CD4-positive, alpha-beta T cell treated with Interleukin-10 for 1 hour (primary cell): ENCODE results near the gene TMEM33.
"Not testable (repeated sequence)": the region's sequence is repeated elsewhere in the genome, so short reads cannot be mapped to it uniquely, and the experiment has no call there.

Experiments
- DNase-seq: peaks from one replicate; pipeline ENCODE4 v3.0.0-alpha.2; 2020

TMEM33 gene

GRCh38 chr4:41934901-41935651 lies at the start of gene TMEM33:
Gene TMEM33 (plus strand): TSS chr4:41935429. CDS start chr4:41935485, 56 bp downstream.
- DNase-seq = peak; percentile 83

GRCh38 chr4:41885456-41885855 lies 49.8 kb upstream of the TMEM33 start:
- DNase-seq = no peak

GRCh38 chr4:41887277-41887676 lies 48.0 kb upstream of the TMEM33 start:
- DNase-seq = no peak

GRCh38 chr4:41887821-41888686 lies 47.2 kb upstream of the TMEM33 start:
- peak; percentile 44 for DNase-seq

- DNase-seq = no peak
These were observed 46.5 kb upstream of the TMEM33 start for GRCh38 chr4:41888687-41889074.

GRCh38 chr4:41889317-41889716 lies 45.9 kb upstream of the TMEM33 start:
- DNase-seq = no peak

GRCh38 chr4:41890085-41890484 lies 45.1 kb upstream of the TMEM33 start:
- no peak for DNase-seq

GRCh38 chr4:41896648-41897047 lies 38.6 kb upstream of the TMEM33 start:
- DNase-seq = no peak

- DNase-seq = no peak
These were observed 37.5 kb upstream of the TMEM33 start for GRCh38 chr4:41897698-41898097.

- not testable (repeated sequence) for DNase-seq
These were observed 26.1 kb upstream of the TMEM33 start for GRCh38 chr4:41909136-41909535.

GRCh38 chr4:41912546-41912945 lies 22.7 kb upstream of the TMEM33 start:
- no peak for DNase-seq

- DNase-seq = no peak
These were observed 21.7 kb upstream of the TMEM33 start for GRCh38 chr4:41913509-41913908.

GRCh38 chr4:41918278-41918677 lies 17.0 kb upstream of the TMEM33 start:
- DNase-seq = no peak

GRCh38 chr4:41920416-41920815 lies 14.8 kb upstream of the TMEM33 start:
- DNase-seq = not testable (repeated sequence)

GRCh38 chr4:41921476-41921875 lies 13.8 kb upstream of the TMEM33 start:
- DNase-seq = no peak

- no peak for DNase-seq
These were observed 7.3 kb upstream of the TMEM33 start for GRCh38 chr4:41927796-41928499.

GRCh38 chr4:41930139-41930831 lies 4.9 kb upstream of the TMEM33 start:
- no peak for DNase-seq

- DNase-seq = no peak
These were observed 2.2 kb upstream of the TMEM33 start for GRCh38 chr4:41932988-41933387.

- no peak for DNase-seq
These were observed 1.2 kb upstream of the TMEM33 start for GRCh38 chr4:41933997-41934503.

GRCh38 chr4:41934514-41934900 lies 722 bp upstream of the TMEM33 start:
- no peak for DNase-seq

GRCh38 chr4:41935652-41936021 lies 408 bp downstream of the TMEM33 start:
- no peak for DNase-seq

GRCh38 chr4:41939016-41939626 lies 3.9 kb downstream of the TMEM33 start:
- no peak for DNase-seq
